GM12864 (cell line): Measurements from ENCODE around the gene LPGAT1.

Source experiments
- DNase-seq: peaks from one replicate; pipeline ENCODE4 v3.0.0-alpha.2; 2011; ENCODE audit warnings: low read depth
- H3K4me3 ChIP-seq: 2 replicates; pipeline ENCODE4 v1.5.1; 2011; ENCODE audit warnings: mild to moderate bottlenecking, low read depth, low read length, control low read depth
- CTCF ChIP-seq: IDR thresholded peaks from 2 replicates; pipeline ENCODE4 v1.5.1; 2011; ENCODE audit warnings: low read depth, mild to moderate bottlenecking, moderate library complexity, low read length, control low read depth, inconsistent platforms; ENCODE audit errors: missing control alignments

LPGAT1 gene

GRCh38 chr1:211789641-211790464 is 40.7 kb downstream of the LPGAT1 start:
- DNase-seq = no peak
- TF ChIP-seq CTCF = no peak
- H3K4me3 ChIP-seq = no peak overlapping the region

GRCh38 chr1:211788626-211789025 is 41.9 kb downstream of the LPGAT1 start:
- H3K4me3 ChIP-seq = no peak overlapping the region
- no peak for DNase-seq
- TF ChIP-seq CTCF = no peak

GRCh38 chr1:211783897-211784296 is 46.7 kb downstream of the LPGAT1 start:
- DNase-seq = no peak
- no peak for TF ChIP-seq CTCF
- no peak overlapping the region for H3K4me3 ChIP-seq

GRCh38 chr1:211783266-211783665 is 47.3 kb downstream of the LPGAT1 start:
- TF ChIP-seq CTCF = no peak
- H3K4me3 ChIP-seq = no peak overlapping the region
- DNase-seq = no peak

- TF ChIP-seq CTCF = no peak
- H3K4me3 ChIP-seq = no peak overlapping the region
- no peak for DNase-seq
Observed at GRCh38 chr1:211781260-211781659, 49.3 kb downstream of the LPGAT1 start.

GRCh38 chr1:211775170-211775569 is 55.4 kb downstream of the LPGAT1 start:
- no peak for TF ChIP-seq CTCF
- no peak for DNase-seq
- H3K4me3 ChIP-seq = no peak overlapping the region

- no peak overlapping the region for H3K4me3 ChIP-seq
- DNase-seq = no peak
- no peak for TF ChIP-seq CTCF
Observed at GRCh38 chr1:211764701-211765100, 65.9 kb downstream of the LPGAT1 start.
